Fibroblast of pulmonary artery (primary cell): Measurements from ENCODE around the gene ZDHHC12.

Experiments
- DNase-seq: peaks from one replicate; pipeline ENCODE4 v3.0.0-alpha.2; 2010; ENCODE audit warnings: low read depth
- H3K4me3 ChIP-seq: replicated peaks from 2 replicates; pipeline ENCODE4 v1.5.1; 2011; ENCODE audit warnings: low read depth, mild to moderate bottlenecking, control low read depth, low read length, moderate library complexity
- TF ChIP-seq, protein P1 (sequence below): IDR thresholded peaks from 2 replicates; pipeline ENCODE4 v1.5.1; 2011; ENCODE audit warnings: mild to moderate bottlenecking, control low read depth, low read length, inconsistent platforms; ENCODE audit errors: missing control alignments

ZDHHC12 gene

GRCh38 chr9:128690684-128691034 is 33.3 kb downstream of the ZDHHC12 start:
- no peak for DNase-seq
- TF ChIP-seq, protein P1, sequence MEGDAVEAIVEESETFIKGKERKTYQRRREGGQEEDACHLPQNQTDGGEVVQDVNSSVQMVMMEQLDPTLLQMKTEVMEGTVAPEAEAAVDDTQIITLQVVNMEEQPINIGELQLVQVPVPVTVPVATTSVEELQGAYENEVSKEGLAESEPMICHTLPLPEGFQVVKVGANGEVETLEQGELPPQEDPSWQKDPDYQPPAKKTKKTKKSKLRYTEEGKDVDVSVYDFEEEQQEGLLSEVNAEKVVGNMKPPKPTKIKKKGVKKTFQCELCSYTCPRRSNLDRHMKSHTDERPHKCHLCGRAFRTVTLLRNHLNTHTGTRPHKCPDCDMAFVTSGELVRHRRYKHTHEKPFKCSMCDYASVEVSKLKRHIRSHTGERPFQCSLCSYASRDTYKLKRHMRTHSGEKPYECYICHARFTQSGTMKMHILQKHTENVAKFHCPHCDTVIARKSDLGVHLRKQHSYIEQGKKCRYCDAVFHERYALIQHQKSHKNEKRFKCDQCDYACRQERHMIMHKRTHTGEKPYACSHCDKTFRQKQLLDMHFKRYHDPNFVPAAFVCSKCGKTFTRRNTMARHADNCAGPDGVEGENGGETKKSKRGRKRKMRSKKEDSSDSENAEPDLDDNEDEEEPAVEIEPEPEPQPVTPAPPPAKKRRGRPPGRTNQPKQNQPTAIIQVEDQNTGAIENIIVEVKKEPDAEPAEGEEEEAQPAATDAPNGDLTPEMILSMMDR: no peak
- H3K4me3 ChIP-seq: peak overlapping the region; percentile 93

- TF ChIP-seq, protein P1: no peak
- H3K4me3 ChIP-seq: peak overlapping the region; percentile 93
- DNase-seq: peak; percentile 51
These were observed 33.9 kb downstream of the ZDHHC12 start for GRCh38 chr9:128689820-128690683.

- peak overlapping the region; percentile 93 for H3K4me3 ChIP-seq
- TF ChIP-seq, protein P1: no peak
- peak; percentile 49 for DNase-seq
These were observed 34.6 kb downstream of the ZDHHC12 start for GRCh38 chr9:128689293-128689774.

DNA sequence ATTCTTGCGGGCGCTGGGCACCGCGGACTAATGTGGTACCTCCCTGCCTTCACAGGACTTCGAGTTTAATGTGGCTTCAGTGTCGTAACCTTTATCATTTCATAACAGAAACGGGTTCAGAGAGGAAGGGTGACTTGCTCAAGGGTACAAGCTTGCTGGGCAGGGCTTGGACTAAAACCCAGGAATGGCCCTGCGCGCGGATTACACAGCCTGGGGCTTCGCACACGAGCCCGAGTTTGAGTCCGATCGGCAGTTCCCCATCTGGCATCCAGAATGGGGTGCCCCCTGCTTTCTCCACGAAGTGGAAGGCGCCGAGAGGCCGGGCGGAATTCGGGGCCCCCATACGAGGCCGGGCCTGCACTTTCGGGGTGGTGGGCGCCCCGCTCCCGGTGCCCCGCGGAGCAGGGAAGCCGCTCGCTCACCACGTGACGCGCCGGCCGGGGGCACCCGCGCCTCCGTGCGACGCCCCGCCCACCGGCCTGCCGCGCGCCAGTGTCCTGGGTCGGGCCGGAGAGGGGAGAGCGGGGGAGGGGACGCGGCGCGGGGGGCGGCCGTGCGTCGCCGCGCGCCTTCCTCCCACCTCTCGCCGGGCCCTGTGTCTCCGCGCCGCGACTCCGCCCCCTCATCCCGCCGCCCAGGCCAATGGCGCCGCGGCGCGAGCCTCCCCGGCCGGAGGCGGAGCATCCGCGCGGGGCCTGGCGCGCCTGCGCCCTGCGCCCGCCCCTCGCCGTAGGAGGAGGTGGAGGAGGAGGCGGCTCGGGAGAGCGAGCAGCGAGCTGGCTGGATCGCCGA is 35.2 kb downstream of the ZDHHC12 start, which contains the start of gene SET:
Gene SET (plus strand): TSS at position 722 of the 792 bp plus-strand sequence. CDS start 361 bp downstream, outside the sequence.
- DNase-seq: peak; percentile 94
- H3K4me3 ChIP-seq: peak within 1 kb of the TSS; percentile 93
- TF ChIP-seq, protein P1: no peak

GRCh38 chr9:128687453-128687852 is 36.5 kb downstream of the ZDHHC12 start:
- no peak for DNase-seq
- TF ChIP-seq, protein P1: no peak
- no peak overlapping the region for H3K4me3 ChIP-seq

DNA sequence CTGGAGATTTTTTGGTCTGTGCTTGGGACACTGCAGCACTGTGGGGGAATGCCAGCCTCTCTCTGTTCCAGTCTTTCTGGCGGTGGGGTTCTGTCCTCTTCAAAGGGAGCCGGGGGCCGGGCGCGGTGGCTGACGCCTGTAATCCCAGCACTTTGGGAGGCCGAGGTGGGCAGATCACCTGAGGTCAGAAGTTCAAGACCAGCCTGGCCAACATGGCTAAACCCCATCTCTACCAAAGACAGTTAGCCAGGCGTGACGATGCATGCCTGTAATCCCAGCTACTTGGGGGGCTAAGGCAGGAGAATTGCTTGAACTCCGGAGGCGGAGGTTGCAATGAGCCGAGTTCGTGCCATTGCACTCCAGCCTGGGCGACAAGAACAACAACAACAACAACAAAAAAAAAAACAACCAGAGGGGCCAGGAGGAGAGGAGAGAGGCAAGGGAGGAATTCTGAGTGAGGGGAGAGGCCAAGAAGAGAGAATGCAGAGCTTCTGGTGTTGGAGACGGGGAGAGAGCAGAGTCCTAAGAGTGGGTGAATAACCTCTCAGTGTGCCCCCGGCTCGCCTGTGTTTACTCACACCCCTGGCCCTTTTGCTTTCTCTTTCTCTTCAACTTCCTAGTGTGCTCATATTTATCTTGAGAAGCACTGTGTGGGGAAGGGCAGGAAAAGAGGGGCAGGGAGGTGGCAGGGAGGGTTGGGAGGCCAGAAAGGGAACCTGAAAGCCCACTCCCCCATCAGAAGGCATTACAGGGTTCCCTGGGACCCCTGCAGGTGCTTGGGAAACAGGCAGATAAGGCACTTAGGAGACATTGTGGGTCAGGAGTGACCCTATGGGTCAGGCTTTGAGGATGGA is 38.1 kb downstream of the ZDHHC12 start:
- no peak for DNase-seq
- H3K4me3 ChIP-seq: no peak overlapping the region
- TF ChIP-seq, protein P1: no peak
